HG02840 (cell line): ENCODE measurements around the gene PTPN9.

ENCODE experiments used
- ATAC-seq: cut with Tn5 transposase; IDR thresholded peaks from one replicate; pipeline ENCODE4 v1.9.1; 2021; ENCODE audit warnings: mild to moderate bottlenecking, moderate library complexity, moderate number of reproducible peaks; ENCODE audit not compliant: unreplicated experiment, low FRiP score

Gene PTPN9

GRCh38 chr15:75430259-75430658 lies 148.9 kb downstream of the PTPN9 start:
- no peak for ATAC-seq

- no peak for ATAC-seq
These were observed 151.0 kb downstream of the PTPN9 start for GRCh38 chr15:75428152-75428551.

- no peak for ATAC-seq
These were observed 153.1 kb downstream of the PTPN9 start for GRCh38 chr15:75425966-75426500.

- no peak for ATAC-seq
These were observed 156.6 kb downstream of the PTPN9 start for GRCh38 chr15:75422554-75422953.

GRCh38 chr15:75420698-75421097 lies 158.4 kb downstream of the PTPN9 start:
- ATAC-seq = no peak

- ATAC-seq = no peak
These were observed 162.5 kb downstream of the PTPN9 start for GRCh38 chr15:75416584-75416983.
